OCI-LY7 (cell line): ENCODE data around the gene EVC. TPM values are rescaled to one million over a fixed set of nuclear protein-coding genes. Genes with fewer than 3 reads are reported as not detected.

Experiments used
- BruUV-seq: library from RNA; stranded (reverse); fragments of 400-500 nt; replicated peaks from 2 replicates; lab custom pipeline; 2021; lab: Mats Ljungman, UMichigan
- CTCF ChIA-PET: fragments of 300-600 bp; sonication (Branson Sonifier 250); formaldehyde crosslinking; loops from one replicate; lab custom pipeline; 2022; ENCODE audit warnings: antibody characterized with exemption; ENCODE audit not compliant: unreplicated experiment; lab: Charles Lee
- POLR2A ChIA-PET: fragments of 300-600 bp; sonication (Branson Sonifier 250); formaldehyde crosslinking; loops from one replicate; lab custom pipeline; 2022; ENCODE audit warnings: antibody characterized with exemption; lab: Charles Lee
- DNase-seq: peaks from one replicate; pipeline ENCODE4 v3.0.0-alpha.2; 2015; ENCODE audit warnings: low spot score
- H2AFZ ChIP-seq: fragments of 200-600 bp; sonication (generic), shearing (Covaris generic); 2 replicates; pipeline ENCODE4 v1.6.1; 2014; ENCODE audit warnings: mild to moderate bottlenecking, antibody characterized with exemption, low read length, moderate library complexity
- H3K27ac ChIP-seq: fragments of 200-600 bp; sonication (generic); 2 replicates; pipeline ENCODE4 v1.5.1; 2014; ENCODE audit warnings: mixed run types, low read depth, mild to moderate bottlenecking, moderate library complexity, low read length, inconsistent platforms; ENCODE audit not compliant: poor library complexity, severe bottlenecking
- H3K36me3 ChIP-seq: fragments of 200-600 bp; sonication (generic); 2 replicates; pipeline ENCODE4 v1.6.1; 2014; ENCODE audit warnings: mild to moderate bottlenecking, antibody characterized with exemption, low read length, moderate library complexity, mixed read lengths; ENCODE audit not compliant: insufficient read depth
- H3K4me1 ChIP-seq: fragments of 200-600 bp; sonication (generic); 2 replicates; pipeline ENCODE4 v1.5.1; 2014; ENCODE audit warnings: mild to moderate bottlenecking, low read length; ENCODE audit not compliant: insufficient read depth, poor library complexity, severe bottlenecking
- H3K4me2 ChIP-seq: fragments of 200-600 bp; sonication (generic); 2 replicates; pipeline ENCODE4 v1.6.1; 2014; ENCODE audit warnings: mild to moderate bottlenecking, low read length
- H3K4me3 ChIP-seq: fragments of 200-600 bp; sonication (generic); 2 replicates; pipeline ENCODE4 v1.5.1; 2014; ENCODE audit warnings: mild to moderate bottlenecking, low read depth, low read length; ENCODE audit not compliant: poor library complexity, severe bottlenecking
- H3K79me2 ChIP-seq: fragments of 200-600 bp; sonication (generic); 2 replicates; pipeline ENCODE4 v1.6.1; 2016; ENCODE audit warnings: low read depth, mild to moderate bottlenecking, low read length, moderate library complexity, mixed read lengths; ENCODE audit not compliant: insufficient read depth
- H3K9me2 ChIP-seq: fragments of 200-600 bp; sonication (generic); 2 replicates; pipeline ENCODE4 v1.6.1; 2016; ENCODE audit warnings: mild to moderate bottlenecking, low read length, mixed read lengths; ENCODE audit not compliant: insufficient read depth
- H3K9me3 ChIP-seq: fragments of 200-600 bp; sonication (generic); 2 replicates; pipeline ENCODE4 v1.6.1; 2014; ENCODE audit warnings: mild to moderate bottlenecking, mixed run types, low read length, mixed read lengths
- H4K20me1 ChIP-seq: fragments of 200-600 bp; sonication (generic); 2 replicates; pipeline ENCODE4 v1.6.1; 2014; ENCODE audit warnings: mild to moderate bottlenecking, antibody characterized with exemption, low read length, moderate library complexity, mixed read lengths; ENCODE audit not compliant: insufficient read depth
- EZH2phosphoT487 ChIP-seq: fragments of 200-600 bp; sonication (generic); IDR thresholded peaks from 2 replicates; pipeline ENCODE4 v1.6.1; 2018; ENCODE audit warnings: low read depth, borderline replicate concordance, mild to moderate bottlenecking, mixed run types, antibody characterized with exemption, low read length, moderate library complexity, mixed read lengths
- intact Hi-C: fragments of 100-400 bp; cut with micrococcal nuclease; formaldehyde crosslinking; loops from one replicate; pipeline ENCODE4 v1.10.0; 2022; ENCODE audit not compliant: unreplicated experiment
- total RNA-seq, 2 experiments: library from RNA; depleted of rRNA in 1 of 2; stranded (reverse); fragments of >200 nt in 1 of 2; shearing (Covaris generic) in 1 of 2; gene quantifications; 2 replicates each; pipeline ENCODE4 v1.2.3, GENCODE V29; 2014 to 2022
- TF ChIP-seq, protein P1 (sequence below): fragments of 200-600 bp; sonication (generic); conservative IDR thresholded peaks from 2 replicates; pipeline ENCODE4 v1.5.1; 2014; ENCODE audit warnings: mild to moderate bottlenecking, antibody characterized with exemption, low read length, moderate library complexity, mixed read lengths

EVC gene
- total RNA-seq, 2 experiments from 2014 or later, result not detected

GRCh38 chr4:5664778-5665177 lies 46.2 kb upstream of the EVC start:
- DNase-seq, result no peak
- no peaks in the 10 kb centered on the region for H3K36me3 ChIP-seq
- H2AFZ ChIP-seq, result no peak overlapping the region
- no peaks in the 10 kb centered on the region for H3K9me2 ChIP-seq
- no peaks in the 10 kb centered on the region for H3K9me3 ChIP-seq
- TF ChIP-seq, protein P1, sequence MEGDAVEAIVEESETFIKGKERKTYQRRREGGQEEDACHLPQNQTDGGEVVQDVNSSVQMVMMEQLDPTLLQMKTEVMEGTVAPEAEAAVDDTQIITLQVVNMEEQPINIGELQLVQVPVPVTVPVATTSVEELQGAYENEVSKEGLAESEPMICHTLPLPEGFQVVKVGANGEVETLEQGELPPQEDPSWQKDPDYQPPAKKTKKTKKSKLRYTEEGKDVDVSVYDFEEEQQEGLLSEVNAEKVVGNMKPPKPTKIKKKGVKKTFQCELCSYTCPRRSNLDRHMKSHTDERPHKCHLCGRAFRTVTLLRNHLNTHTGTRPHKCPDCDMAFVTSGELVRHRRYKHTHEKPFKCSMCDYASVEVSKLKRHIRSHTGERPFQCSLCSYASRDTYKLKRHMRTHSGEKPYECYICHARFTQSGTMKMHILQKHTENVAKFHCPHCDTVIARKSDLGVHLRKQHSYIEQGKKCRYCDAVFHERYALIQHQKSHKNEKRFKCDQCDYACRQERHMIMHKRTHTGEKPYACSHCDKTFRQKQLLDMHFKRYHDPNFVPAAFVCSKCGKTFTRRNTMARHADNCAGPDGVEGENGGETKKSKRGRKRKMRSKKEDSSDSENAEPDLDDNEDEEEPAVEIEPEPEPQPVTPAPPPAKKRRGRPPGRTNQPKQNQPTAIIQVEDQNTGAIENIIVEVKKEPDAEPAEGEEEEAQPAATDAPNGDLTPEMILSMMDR, result no peak
- no peak for TF ChIP-seq EZH2phosphoT487
- H3K4me2 ChIP-seq, result no peak overlapping the region
- no peak overlapping the region for H3K27ac ChIP-seq
- H3K79me2 ChIP-seq, result no peaks in the 10 kb centered on the region
- intact Hi-C loops, result no loop called here
- ChIA-PET POLR2A (no interaction called here), CTCF (no interaction called here)
- H3K4me3 ChIP-seq, result no peak overlapping the region
- no peaks in the 10 kb centered on the region for H4K20me1 ChIP-seq
- H3K4me1 ChIP-seq, result no peaks in the 10 kb centered on the region
- no TSS peak for BruUV-seq

GRCh38 chr4:5666741-5667140 lies 44.3 kb upstream of the EVC start:
- no peak overlapping the region for H3K27ac ChIP-seq
- H3K4me1 ChIP-seq, result no peaks in the 10 kb centered on the region
- no peaks in the 10 kb centered on the region for H3K9me3 ChIP-seq
- no peaks in the 10 kb centered on the region for H3K9me2 ChIP-seq
- no peaks in the 10 kb centered on the region for H3K36me3 ChIP-seq
- no TSS peak for BruUV-seq
- H3K79me2 ChIP-seq, result no peaks in the 10 kb centered on the region
- POLR2A ChIA-PET, result no interaction called here
- CTCF ChIA-PET, result no interaction called here
- H3K4me3 ChIP-seq, result no peak overlapping the region
- intact Hi-C loops, result no loop called here
- no peak overlapping the region for H3K4me2 ChIP-seq
- no peak for TF ChIP-seq EZH2phosphoT487
- TF ChIP-seq, protein P1, result no peak
- no peaks in the 10 kb centered on the region for H4K20me1 ChIP-seq
- DNase-seq, result no peak
- no peak overlapping the region for H2AFZ ChIP-seq

DNA sequence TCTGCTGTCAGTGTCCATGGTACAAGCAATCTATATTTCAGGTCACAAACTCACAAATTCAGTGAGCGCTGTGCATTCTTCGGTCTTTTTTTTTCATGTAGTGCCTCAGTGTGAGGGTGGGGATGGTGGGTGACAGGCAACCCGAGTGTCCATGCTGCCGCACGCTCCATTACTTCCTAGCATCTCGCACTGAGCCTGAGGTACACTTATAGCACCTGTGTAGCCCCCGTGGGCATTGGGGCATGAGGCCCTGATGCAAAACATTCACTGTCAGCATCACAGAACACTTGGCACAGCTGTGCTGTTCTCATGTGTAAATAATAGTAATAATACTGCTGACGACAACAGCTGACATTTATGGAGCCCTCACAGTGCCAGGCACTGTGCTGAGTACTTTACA lies 34.2 kb upstream of the EVC start:
- TF ChIP-seq, protein P1, result no peak
- TF ChIP-seq EZH2phosphoT487, result no peak
- no peak overlapping the region for H3K4me3 ChIP-seq

More for the DNA sequence above, 34.2 kb upstream of the EVC start:
- no TSS peak for BruUV-seq
- Histone ChIP-seq H3K36me3 (no peaks in the 10 kb centered on the region), H3K9me2 (no peaks in the 10 kb centered on the region), H3K4me2 (peak overlapping the region; percentile 34; the same call in 1 of the 2 replicates), H3K9me3 (no peaks in the 10 kb centered on the region), H3K27ac (no peak overlapping the region), H2AFZ (no peak overlapping the region), H3K4me1 (no peaks in the 10 kb centered on the region), H4K20me1 (no peaks in the 10 kb centered on the region), H3K79me2 (no peaks in the 10 kb centered on the region)
- ChIA-PET POLR2A (no interaction called here), CTCF (interaction anchor here (0.6 kb wide), 1 partner anchor 957 kb away, joined by 3 read pairs; no protein-coding TSS in a partner anchor)
- intact Hi-C loops, result no loop called here
- DNase-seq, result peak; percentile 20
